GM12873 (cell line): Measurements from ENCODE around the gene KANSL1.

ENCODE experiments used
- TF ChIP-seq, protein P1 (sequence below): IDR thresholded peaks from 2 replicates; pipeline ENCODE4 v1.5.1; 2012; ENCODE audit warnings: low read depth, mild to moderate bottlenecking, moderate library complexity, low read length, control low read depth; ENCODE audit not compliant: insufficient read depth; ENCODE audit errors: missing control alignments

KANSL1 gene

DNA sequence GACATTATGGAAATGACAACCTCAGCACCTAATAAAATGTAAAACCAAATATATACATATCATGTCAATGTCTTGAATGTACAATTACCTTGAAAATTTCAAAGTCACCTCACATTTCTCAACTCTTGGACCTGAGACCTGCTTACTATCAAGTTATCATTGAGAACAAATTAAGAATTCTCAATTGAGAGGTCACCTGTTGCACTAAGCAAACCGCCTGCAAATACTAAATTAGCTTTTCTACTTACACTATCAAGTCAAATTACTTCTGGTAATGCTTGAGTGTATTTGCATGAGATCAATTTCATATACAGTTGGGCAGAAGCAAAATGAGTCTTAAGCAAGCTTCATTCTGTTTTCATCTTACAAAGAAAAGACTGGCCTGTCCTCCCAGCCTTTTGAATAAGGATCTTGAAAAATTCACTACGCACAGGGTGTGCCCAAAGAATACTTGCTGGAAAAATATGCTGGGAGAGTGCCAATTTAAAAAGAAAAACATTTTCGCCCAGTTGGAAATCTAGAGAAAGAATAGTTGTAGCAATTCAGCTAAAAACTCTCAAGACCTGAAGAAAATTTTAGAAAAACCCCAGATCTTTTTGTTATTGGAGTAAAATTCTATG lies 35.7 kb downstream of the KANSL1 start:
- TF ChIP-seq, protein P1, sequence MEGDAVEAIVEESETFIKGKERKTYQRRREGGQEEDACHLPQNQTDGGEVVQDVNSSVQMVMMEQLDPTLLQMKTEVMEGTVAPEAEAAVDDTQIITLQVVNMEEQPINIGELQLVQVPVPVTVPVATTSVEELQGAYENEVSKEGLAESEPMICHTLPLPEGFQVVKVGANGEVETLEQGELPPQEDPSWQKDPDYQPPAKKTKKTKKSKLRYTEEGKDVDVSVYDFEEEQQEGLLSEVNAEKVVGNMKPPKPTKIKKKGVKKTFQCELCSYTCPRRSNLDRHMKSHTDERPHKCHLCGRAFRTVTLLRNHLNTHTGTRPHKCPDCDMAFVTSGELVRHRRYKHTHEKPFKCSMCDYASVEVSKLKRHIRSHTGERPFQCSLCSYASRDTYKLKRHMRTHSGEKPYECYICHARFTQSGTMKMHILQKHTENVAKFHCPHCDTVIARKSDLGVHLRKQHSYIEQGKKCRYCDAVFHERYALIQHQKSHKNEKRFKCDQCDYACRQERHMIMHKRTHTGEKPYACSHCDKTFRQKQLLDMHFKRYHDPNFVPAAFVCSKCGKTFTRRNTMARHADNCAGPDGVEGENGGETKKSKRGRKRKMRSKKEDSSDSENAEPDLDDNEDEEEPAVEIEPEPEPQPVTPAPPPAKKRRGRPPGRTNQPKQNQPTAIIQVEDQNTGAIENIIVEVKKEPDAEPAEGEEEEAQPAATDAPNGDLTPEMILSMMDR = no peak

DNA sequence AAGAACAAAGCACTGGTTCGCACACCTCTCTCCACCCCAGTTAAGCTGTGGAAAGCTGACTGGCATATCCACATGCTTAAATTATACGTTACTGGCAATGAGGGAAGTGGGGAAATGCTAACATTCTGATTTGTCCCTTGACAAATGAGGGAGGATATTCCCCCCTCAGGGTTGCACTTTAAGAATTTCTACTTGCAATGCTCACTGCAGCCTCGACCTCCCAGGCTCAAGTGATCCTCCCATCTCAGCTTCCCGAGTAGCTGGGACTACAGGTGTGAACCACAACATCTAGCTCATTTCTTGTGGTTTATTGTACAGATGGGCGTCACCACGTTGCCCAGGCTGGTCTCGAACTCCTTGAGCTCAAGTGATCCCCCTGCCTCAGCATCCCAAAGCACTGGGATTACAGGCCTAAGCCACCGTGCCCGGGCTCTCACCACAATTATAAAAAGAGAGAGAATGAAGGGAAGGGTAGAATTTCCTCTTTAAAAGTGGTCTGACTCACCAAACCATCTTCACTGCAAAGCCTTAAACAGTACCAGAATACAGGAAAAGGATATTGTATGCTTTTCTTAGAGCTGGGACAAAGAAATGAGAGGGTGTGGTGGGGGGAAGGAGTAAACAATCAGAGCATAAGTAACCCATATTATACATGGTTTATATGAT lies 38.9 kb downstream of the KANSL1 start:
- TF ChIP-seq, protein P1 = no peak

DNA sequence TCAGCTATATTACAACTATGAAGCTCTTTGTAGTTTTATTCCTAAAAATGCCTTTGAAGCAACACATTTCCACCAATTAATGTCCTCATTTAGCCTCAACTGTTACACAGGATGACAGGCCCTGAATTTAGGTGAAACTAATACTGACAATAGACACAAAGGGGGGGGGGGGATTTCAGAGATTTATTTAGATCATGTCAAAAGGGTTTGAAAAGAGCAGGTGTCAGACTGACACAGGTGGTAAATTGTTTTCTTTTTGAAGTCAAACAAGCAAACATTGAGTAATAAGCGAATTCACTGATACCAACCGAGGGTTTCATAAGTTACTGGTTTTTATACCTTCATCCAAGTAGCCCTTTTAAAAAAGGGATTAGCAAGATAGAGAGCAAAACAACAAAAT lies 40.8 kb downstream of the KANSL1 start:
- TF ChIP-seq, protein P1 = no peak

DNA sequence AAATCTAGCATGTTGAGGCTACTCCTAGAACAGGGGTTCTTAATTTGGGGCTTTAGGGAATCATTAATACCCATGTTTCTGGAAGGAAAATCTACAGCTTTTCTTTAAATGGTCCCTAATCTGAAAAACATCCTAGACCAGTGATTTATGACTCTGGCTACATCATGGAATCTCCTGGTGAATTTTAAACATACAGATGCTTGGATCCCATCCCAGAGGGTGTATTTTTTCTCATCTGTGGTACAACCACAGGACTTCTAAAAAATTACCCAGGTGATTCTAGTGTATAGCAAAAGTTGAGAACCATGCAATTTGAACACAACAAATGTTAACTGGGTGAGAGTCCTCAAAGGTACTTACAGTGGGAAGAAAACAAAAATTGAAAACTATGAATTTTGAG lies 41.5 kb downstream of the KANSL1 start:
- TF ChIP-seq, protein P1 = no peak

DNA sequence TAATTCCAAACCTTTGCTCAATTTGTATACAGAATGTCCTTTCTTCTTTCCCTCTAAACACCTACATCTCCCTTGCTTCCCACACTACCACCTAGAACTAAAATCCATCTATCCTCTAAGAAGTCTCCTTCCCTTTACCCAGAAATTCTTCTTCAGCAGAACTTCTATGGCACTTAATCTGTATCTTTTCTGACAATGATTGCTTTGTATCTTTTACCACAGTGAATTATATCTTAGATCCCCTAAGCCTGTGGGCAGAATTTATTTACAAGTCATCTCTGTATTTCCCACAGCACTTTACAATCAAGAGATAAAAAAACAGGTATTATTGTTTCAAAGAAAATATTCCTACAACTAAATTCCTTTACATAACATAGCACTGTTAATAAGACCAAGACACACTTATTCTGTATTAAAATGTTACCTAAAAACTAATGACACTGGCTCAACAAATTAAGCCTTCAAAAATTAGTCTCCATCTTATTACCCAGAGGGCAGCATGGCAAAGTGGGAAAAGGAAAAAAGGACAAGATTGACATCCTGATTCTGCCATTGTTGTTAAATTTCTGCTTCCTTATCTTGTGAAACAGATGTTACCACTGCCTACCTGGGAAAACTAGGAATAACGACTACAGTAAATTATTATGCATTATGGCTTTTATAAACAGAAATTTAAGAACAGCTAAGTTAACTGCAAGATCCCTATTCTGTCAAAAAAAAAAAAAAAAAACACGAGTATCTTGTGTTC lies 42.8 kb downstream of the KANSL1 start:
- TF ChIP-seq, protein P1 = no peak

DNA sequence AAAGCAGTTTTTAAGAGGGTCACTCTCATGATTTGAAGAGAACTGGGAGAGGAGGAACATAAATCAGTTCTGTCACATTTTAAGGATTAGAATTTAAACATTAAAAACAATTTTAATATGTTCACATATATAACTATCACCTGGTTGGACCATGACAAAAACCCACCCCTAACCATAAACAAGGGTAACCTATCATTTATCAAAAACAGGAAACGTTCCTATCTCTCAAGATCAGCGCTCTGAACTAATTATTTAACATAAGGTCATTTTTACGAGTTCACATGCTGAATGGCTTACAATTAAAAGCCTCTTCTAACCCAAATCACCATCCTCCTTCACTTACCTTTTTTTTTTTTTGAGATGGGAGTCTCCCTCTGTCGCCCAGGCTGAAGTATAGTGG lies 45.0 kb downstream of the KANSL1 start:
- TF ChIP-seq, protein P1 = no peak

DNA sequence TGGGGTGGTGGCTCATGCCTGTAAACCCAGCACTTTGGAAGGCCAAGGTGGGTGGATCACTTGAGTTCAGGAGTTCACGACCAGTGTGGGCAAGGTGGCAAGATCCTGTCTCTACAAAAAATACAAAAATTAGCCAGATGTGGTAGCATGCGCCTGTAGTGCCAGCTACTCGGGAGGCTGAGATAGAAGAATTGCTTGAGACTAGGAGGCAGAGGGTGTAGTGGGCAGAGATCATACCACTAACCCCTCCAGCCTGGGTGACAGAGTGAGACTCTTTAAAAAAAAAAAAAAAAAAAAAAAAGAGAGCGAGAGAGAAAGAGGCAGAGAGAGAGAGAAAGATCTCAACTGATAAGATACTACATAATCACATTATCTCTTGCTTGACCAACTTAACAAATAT lies 45.9 kb downstream of the KANSL1 start:
- TF ChIP-seq, protein P1 = no peak
